IPS-20b (cell line): Measurements from ENCODE around the gene RHBG.

ENCODE experiments used
- H3K27ac ChIP-seq: one replicate; pipeline ENCODE4 v1.5.1; 2013; ENCODE audit warnings: low read length
- H3K27me3 ChIP-seq: 2 replicates; pipeline ENCODE4 v1.6.1; 2013; ENCODE audit warnings: mild to moderate bottlenecking, low read length, inconsistent platforms; ENCODE audit not compliant: insufficient read depth
- H3K36me3 ChIP-seq: 2 replicates; pipeline ENCODE4 v1.6.1; 2013; ENCODE audit warnings: low read depth, mild to moderate bottlenecking, inconsistent platforms, low read length, moderate library complexity; ENCODE audit not compliant: insufficient read depth
- H3K4me1 ChIP-seq: 2 replicates; pipeline ENCODE4 v1.6.1; 2013; ENCODE audit warnings: mild to moderate bottlenecking, control low read depth, inconsistent platforms, low read length, moderate library complexity; ENCODE audit not compliant: insufficient read depth
- H3K4me3 ChIP-seq: 2 replicates; pipeline ENCODE4 v1.5.1; 2013; ENCODE audit warnings: mild to moderate bottlenecking, low read length, inconsistent platforms
- H3K9ac ChIP-seq: 2 replicates; pipeline ENCODE4 v1.6.1; 2013; ENCODE audit warnings: low read depth, mild to moderate bottlenecking, inconsistent platforms, low read length, moderate library complexity
- H3K9me3 ChIP-seq: 2 replicates; pipeline ENCODE4 v1.6.1; 2013; ENCODE audit warnings: mild to moderate bottlenecking, low read depth, low read length, inconsistent platforms; ENCODE audit not compliant: insufficient read depth

The RHBG gene

GRCh38 chr1:156400191-156400935 is 31.4 kb downstream of the RHBG start:
- Histone ChIP-seq H3K36me3 (no peaks in the 10 kb centered on the region), H3K4me3 (no peak overlapping the region), H3K9ac (no peak overlapping the region), H3K9me3 (no peaks in the 10 kb centered on the region), H3K27ac (no peak overlapping the region), H3K4me1 (peaks cover 14% of the 10 kb centered on the region; the same call in 1 of the 2 replicates), H3K27me3 (peaks cover 28% of the 10 kb centered on the region)

GRCh38 chr1:156401041-156401574 is 32.1 kb downstream of the RHBG start:
- no peaks in the 10 kb centered on the region for H3K36me3 ChIP-seq
- peaks cover 35% of the 10 kb centered on the region for H3K27me3 ChIP-seq
- H3K9me3 ChIP-seq: no peaks in the 10 kb centered on the region
- no peak overlapping the region for H3K27ac ChIP-seq
- H3K4me1 ChIP-seq: peaks cover 14% of the 10 kb centered on the region; the same call in 1 of the 2 replicates
- H3K4me3 ChIP-seq: no peak overlapping the region
- H3K9ac ChIP-seq: no peak overlapping the region

- Histone ChIP-seq H3K9me3 (no peaks in the 10 kb centered on the region), H3K4me3 (no peak overlapping the region), H3K36me3 (no peaks in the 10 kb centered on the region), H3K27me3 (peaks cover 37% of the 10 kb centered on the region), H3K4me1 (peaks cover 14% of the 10 kb centered on the region; the same call in 1 of the 2 replicates), H3K9ac (no peak overlapping the region), H3K27ac (no peak overlapping the region)
Observed at GRCh38 chr1:156401681-156402081, 32.7 kb downstream of the RHBG start.

GRCh38 chr1:156402331-156403020 is 33.5 kb downstream of the RHBG start:
- Histone ChIP-seq H3K27me3 (peaks cover 37% of the 10 kb centered on the region), H3K36me3 (no peaks in the 10 kb centered on the region), H3K9ac (no peak overlapping the region), H3K9me3 (no peaks in the 10 kb centered on the region), H3K4me3 (no peak overlapping the region), H3K4me1 (peaks cover 14% of the 10 kb centered on the region; the same call in 1 of the 2 replicates), H3K27ac (no peak overlapping the region)

GRCh38 chr1:156405670-156406069 is 36.7 kb downstream of the RHBG start:
- Histone ChIP-seq H3K9me3 (no peaks in the 10 kb centered on the region), H3K27me3 (peaks cover 38% of the 10 kb centered on the region), H3K36me3 (no peaks in the 10 kb centered on the region), H3K27ac (no peak overlapping the region), H3K4me1 (peaks cover 5% of the 10 kb centered on the region; the same call in 1 of the 2 replicates), H3K9ac (no peak overlapping the region), H3K4me3 (no peak overlapping the region)

GRCh38 chr1:156406251-156406650 is 37.2 kb downstream of the RHBG start:
- no peak overlapping the region for H3K4me3 ChIP-seq
- H3K36me3 ChIP-seq: no peaks in the 10 kb centered on the region
- H3K27ac ChIP-seq: no peak overlapping the region
- peaks cover 44% of the 10 kb centered on the region for H3K27me3 ChIP-seq
- H3K9me3 ChIP-seq: no peaks in the 10 kb centered on the region
- H3K4me1 ChIP-seq: peaks cover under 1% of the 10 kb centered on the region; the same call in 1 of the 2 replicates
- no peak overlapping the region for H3K9ac ChIP-seq

GRCh38 chr1:156407344-156407743 is 38.3 kb downstream of the RHBG start:
- Histone ChIP-seq H3K4me3 (no peak overlapping the region), H3K27me3 (peaks cover 42% of the 10 kb centered on the region), H3K27ac (no peak overlapping the region), H3K36me3 (no peaks in the 10 kb centered on the region), H3K9me3 (no peaks in the 10 kb centered on the region), H3K4me1 (no peaks in the 10 kb centered on the region; the same call in 1 of the 2 replicates), H3K9ac (no peak overlapping the region)

GRCh38 chr1:156407760-156408159 is 38.7 kb downstream of the RHBG start:
- Histone ChIP-seq H3K4me1 (peaks cover 2% of the 10 kb centered on the region; the same call in 1 of the 2 replicates), H3K4me3 (no peak overlapping the region), H3K9me3 (no peaks in the 10 kb centered on the region), H3K9ac (no peak overlapping the region), H3K36me3 (no peaks in the 10 kb centered on the region), H3K27me3 (peaks cover 38% of the 10 kb centered on the region), H3K27ac (no peak overlapping the region)

- Histone ChIP-seq H3K9ac (no peak overlapping the region), H3K27ac (no peak overlapping the region), H3K4me3 (no peak overlapping the region), H3K9me3 (no peaks in the 10 kb centered on the region), H3K27me3 (peaks cover 35% of the 10 kb centered on the region), H3K4me1 (peaks cover 10% of the 10 kb centered on the region), H3K36me3 (no peaks in the 10 kb centered on the region)
Observed at GRCh38 chr1:156409439-156409838, 40.4 kb downstream of the RHBG start.

- H3K4me3 ChIP-seq: no peak overlapping the region
- H3K36me3 ChIP-seq: no peaks in the 10 kb centered on the region
- H3K9ac ChIP-seq: no peak overlapping the region
- H3K27me3 ChIP-seq: peaks cover 37% of the 10 kb centered on the region
- H3K27ac ChIP-seq: no peak overlapping the region
- H3K4me1 ChIP-seq: peaks cover 10% of the 10 kb centered on the region
- H3K9me3 ChIP-seq: no peaks in the 10 kb centered on the region
Observed at GRCh38 chr1:156410238-156410637, 41.2 kb downstream of the RHBG start.

- Histone ChIP-seq H3K4me3 (no peak overlapping the region), H3K4me1 (peaks cover 10% of the 10 kb centered on the region), H3K27me3 (peaks cover 37% of the 10 kb centered on the region), H3K9me3 (no peaks in the 10 kb centered on the region), H3K9ac (no peak overlapping the region), H3K36me3 (no peaks in the 10 kb centered on the region), H3K27ac (no peak overlapping the region)
Observed at GRCh38 chr1:156410740-156411139, 41.7 kb downstream of the RHBG start.
